ENCODE data around the gene FOXJ1. TPM values are rescaled to one million over a fixed set of nuclear protein-coding genes. Genes with fewer than 3 reads are reported as not detected.

FOXJ1 gene
- total RNA-seq, 1 experiment from 2014 or later = not detected

DNA sequence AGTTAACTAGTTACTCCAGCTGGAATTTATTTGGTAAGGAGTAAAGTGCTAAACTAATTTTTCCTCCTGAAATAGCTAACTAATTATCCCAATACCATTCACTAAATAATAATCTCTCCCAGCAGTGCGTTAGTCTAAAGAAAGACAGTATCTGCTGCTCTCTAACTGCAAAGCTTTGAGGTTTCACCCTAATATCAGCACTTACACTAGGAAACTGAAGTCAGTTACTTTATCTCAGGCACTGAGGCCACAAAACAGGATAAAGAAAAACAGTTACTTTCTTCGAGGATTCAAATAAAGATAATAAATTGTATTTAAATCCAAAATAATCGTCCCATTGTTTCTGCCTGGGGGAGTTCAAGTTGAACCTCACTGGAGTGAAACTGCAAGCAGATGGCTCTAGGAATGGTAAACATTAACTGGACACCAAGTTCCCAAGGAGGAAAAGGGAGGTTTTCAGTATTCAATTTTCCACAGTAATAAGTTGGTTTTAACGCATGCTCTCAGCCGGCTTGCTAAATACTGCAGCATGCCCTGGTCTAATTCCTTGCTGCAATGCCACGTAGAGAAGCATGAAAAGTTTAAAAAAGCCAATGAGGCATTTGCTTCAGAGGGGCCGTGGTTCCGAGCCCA is 20.0 kb upstream of the FOXJ1 start:
- DNase-seq (ENCODE audit: low read depth) = no peak

GRCh38 chr17:76159157-76159556 is 18.1 kb upstream of the FOXJ1 start:
- DNase-seq (ENCODE audit: low read depth) = no peak

DNA sequence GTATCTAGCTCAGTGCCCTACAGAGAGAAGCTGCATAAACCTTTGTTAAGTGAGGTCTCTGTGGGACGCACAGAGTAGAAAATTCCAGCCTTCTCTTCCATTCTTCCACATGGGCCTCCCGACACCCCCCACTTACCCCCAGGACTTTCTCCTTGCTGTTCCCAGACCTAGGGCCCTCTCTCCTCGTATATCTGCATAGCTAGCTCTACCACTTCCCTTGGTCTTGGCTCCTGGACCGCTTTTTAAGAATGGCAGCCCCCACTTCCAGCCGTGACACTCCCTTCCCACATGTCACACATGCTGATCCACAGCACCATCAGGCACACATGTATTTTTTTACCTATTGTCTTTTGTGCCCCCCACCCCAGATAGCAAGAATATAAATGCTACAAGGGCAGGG is 16.7 kb upstream of the FOXJ1 start:
- no peak for DNase-seq (ENCODE audit: low read depth)

DNA sequence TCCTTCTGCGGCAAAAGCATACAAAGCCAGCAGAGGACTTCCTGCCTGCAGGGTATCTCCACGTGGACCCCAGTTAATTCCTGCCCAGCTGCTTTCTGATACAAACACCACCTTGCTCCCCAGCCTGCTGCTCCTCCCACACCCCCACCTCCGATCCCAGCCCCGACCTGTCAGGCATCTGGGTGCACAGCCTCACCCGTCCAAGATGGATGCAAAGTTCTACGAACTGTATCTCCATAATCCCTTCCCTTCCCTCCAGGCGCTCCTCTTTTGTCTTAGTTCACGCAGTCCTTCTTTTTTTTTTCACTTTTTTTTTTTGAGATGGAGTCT is 15.6 kb upstream of the FOXJ1 start:
- DNase-seq (ENCODE audit: low read depth) = no peak

DNA sequence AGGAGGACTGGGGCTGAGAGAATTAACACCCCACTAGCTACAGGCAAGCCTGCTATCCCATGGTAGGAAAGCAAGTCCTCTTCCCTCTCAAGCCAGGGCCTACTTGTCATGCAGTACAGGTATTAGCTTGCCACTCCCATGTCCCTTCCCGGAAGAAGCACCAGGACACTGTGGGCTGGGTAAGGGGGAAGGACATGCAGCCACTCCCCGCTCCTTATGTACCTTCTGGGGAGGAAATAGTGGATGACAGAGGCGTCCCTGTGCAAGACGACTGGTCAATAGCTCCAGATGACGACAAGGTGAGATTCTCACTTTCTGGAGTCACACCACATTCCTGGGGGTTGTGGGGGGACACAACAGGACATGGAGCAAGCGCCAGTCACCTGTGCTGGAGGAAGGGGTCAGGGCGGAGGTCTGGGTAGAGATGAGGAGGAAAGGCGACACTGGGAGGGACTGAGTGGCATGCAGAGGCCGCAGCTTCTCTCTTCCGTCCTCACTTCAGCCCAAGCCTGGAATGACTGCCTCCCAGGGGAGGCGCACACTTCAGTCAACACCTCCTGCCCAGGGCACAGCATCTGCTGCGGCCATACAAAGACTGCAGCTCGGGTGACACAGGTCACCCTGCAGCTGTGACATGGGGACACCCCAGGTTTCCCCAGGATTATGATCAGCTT is 15.1 kb upstream of the FOXJ1 start:
- no peak for DNase-seq (ENCODE audit: low read depth)

DNA sequence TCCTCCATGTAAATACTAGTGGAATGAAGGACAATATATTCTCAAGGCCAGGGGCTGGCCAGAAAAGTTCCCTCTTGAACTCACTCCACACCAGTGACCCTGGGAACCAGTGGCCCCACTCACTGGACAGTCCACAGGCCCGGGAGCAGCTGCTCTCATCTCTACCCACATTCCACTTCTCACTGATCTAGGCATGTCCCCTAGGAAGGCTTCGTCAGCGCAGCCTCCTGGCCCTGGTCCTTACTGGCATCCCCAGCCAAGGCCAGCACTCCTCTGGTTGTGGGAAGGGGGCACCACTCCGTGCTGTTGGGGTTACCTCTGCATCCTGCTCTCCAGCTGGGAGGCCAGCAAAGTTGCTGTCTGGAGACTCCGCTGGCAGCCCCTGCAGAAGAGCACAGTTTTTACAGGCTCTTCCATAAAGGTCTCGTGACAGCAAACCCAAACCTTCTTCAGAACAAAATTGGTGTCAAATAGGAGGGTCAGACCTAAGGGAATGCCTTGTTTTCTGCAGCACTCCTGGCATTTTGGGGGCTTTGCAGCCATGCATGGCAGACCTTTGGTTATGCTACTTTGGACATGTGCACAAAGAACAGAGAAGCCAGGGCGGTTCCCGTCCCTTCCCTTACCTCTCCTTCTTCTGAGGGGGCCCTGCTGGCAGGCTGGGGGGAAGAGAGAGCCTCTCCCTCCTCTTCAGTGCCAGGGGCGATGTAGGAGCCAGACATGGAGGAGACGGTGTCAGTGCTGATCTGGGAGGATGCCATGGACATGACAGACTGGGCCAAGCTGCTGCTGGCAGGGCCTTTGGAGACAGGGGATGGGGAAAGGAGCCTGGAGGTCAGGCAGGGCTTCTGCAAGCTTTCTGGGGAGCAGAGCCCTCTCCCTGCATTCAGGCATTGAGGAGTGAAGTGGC is 14.1 kb upstream of the FOXJ1 start:
- no peak for DNase-seq (ENCODE audit: low read depth)

GRCh38 chr17:76154292-76154691 is 13.2 kb upstream of the FOXJ1 start:
- DNase-seq (ENCODE audit: low read depth) = no peak

GRCh38 chr17:76153640-76154039 is 12.6 kb upstream of the FOXJ1 start:
- no peak for DNase-seq (ENCODE audit: low read depth)

- no peak for DNase-seq (ENCODE audit: low read depth)
Observed at GRCh38 chr17:76153202-76153601, 12.2 kb upstream of the FOXJ1 start.

DNA sequence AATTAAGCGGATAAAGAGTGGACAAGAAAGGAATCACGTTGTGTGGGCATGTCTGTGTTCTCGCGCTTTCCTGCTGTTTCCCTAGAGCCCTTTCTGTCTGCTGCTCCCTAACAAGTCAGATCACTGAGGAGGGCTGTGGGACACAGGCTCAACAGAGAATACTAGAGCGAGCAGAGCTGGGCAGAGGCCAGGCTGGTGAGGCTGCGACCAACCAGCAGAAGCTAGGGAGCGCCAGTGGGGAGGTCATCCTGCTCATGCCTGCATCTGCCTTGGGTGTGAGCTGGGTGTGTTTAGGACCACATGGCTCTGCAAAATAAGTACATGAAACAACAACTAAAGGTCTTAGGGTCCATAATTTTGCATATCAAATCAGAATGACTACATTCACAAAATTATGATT is 11.5 kb upstream of the FOXJ1 start:
- DNase-seq (ENCODE audit: low read depth) = no peak

- no peak for DNase-seq (ENCODE audit: low read depth)
Observed at GRCh38 chr17:76151896-76152454, 10.9 kb upstream of the FOXJ1 start.

GRCh38 chr17:76150712-76151622 is 9.9 kb upstream of the FOXJ1 start:
- DNase-seq (ENCODE audit: low read depth) = no peak

GRCh38 chr17:76149214-76149613 is 8.2 kb upstream of the FOXJ1 start:
- no peak for DNase-seq (ENCODE audit: low read depth)

GRCh38 chr17:76148015-76148326 is 6.9 kb upstream of the FOXJ1 start:
- DNase-seq (ENCODE audit: low read depth) = no peak

GRCh38 chr17:76147211-76148014 is 6.4 kb upstream of the FOXJ1 start:
- DNase-seq (ENCODE audit: low read depth) = peak; percentile 22

- DNase-seq (ENCODE audit: low read depth) = no peak
Observed at GRCh38 chr17:76146053-76146851, 5.2 kb upstream of the FOXJ1 start.

GRCh38 chr17:76145231-76146052 is 4.4 kb upstream of the FOXJ1 start:
- DNase-seq (ENCODE audit: low read depth) = no peak

- DNase-seq (ENCODE audit: low read depth) = no peak
Observed at GRCh38 chr17:76142585-76143041, 1.6 kb upstream of the FOXJ1 start.

GRCh38 chr17:76142039-76142584 is 1.1 kb upstream of the FOXJ1 start:
- DNase-seq (ENCODE audit: low read depth) = no peak
